ENCODE data around the gene STXBP5. TPM values are rescaled to one million over a fixed set of nuclear protein-coding genes. Genes with fewer than 3 reads are reported as not detected.
A peak's percentile ranks its signal among the peaks of the same experiment; 100 is the strongest.

STXBP5 gene
- total RNA-seq, 2 donors from 2014 or later, result 13.0 to 20.2 TPM

- H3K27ac Mint-ChIP-seq, result no peak overlapping the region
- H3K27me3 Mint-ChIP-seq, result no peaks in the 10 kb centered on the region
- no peak for ATAC-seq (replicated peaks)
- H3K36me3 Mint-ChIP-seq (ENCODE audit: low read depth), result peaks cover 15% of the 10 kb centered on the region
- no peak overlapping the region for H3K4me3 Mint-ChIP-seq
- no peaks in the 10 kb centered on the region for H3K9me3 Mint-ChIP-seq
- peaks cover 9% of the 10 kb centered on the region for H3K4me1 Mint-ChIP-seq
Observed at GRCh38 chr6:147211349-147211748, 7.1 kb downstream of the STXBP5 start.

- no peak for ATAC-seq (replicated peaks)
- H3K4me3 Mint-ChIP-seq, result no peak overlapping the region
- H3K27ac Mint-ChIP-seq, result no peak overlapping the region
- no peaks in the 10 kb centered on the region for H3K9me3 Mint-ChIP-seq
- H3K4me1 Mint-ChIP-seq, result peaks cover 9% of the 10 kb centered on the region
- peaks cover 15% of the 10 kb centered on the region for H3K36me3 Mint-ChIP-seq (ENCODE audit: low read depth)
- H3K27me3 Mint-ChIP-seq, result no peaks in the 10 kb centered on the region
Observed at GRCh38 chr6:147211831-147212230, 7.6 kb downstream of the STXBP5 start.

GRCh38 chr6:147212622-147213021, 8.4 kb downstream of the STXBP5 start:
- H3K9me3 Mint-ChIP-seq, result no peaks in the 10 kb centered on the region
- H3K27ac Mint-ChIP-seq, result no peak overlapping the region
- ATAC-seq (replicated peaks), result no peak

GRCh38 chr6:147213772-147214171, 9.6 kb downstream of the STXBP5 start:
- Mint-ChIP-seq H3K27ac (no peak overlapping the region), H3K27me3 (no peaks in the 10 kb centered on the region), H3K4me3 (no peak overlapping the region), H3K9me3 (no peaks in the 10 kb centered on the region), H3K36me3 (ENCODE audit: low read depth) (peaks cover 10% of the 10 kb centered on the region), H3K4me1 (peaks cover 5% of the 10 kb centered on the region)
- no peak for ATAC-seq (replicated peaks)

More at GRCh38 chr6:147212622-147213021, 8.4 kb downstream of the STXBP5 start:
- H3K4me3 Mint-ChIP-seq, result no peak overlapping the region
- H3K36me3 Mint-ChIP-seq (ENCODE audit: low read depth), result peaks cover 10% of the 10 kb centered on the region
- H3K27me3 Mint-ChIP-seq, result no peaks in the 10 kb centered on the region
- H3K4me1 Mint-ChIP-seq, result peaks cover 3% of the 10 kb centered on the region

- ATAC-seq (replicated peaks), result no peak
- Mint-ChIP-seq H3K4me1 (peaks cover 11% of the 10 kb centered on the region), H3K27ac (no peak overlapping the region), H3K27me3 (no peaks in the 10 kb centered on the region), H3K9me3 (no peaks in the 10 kb centered on the region), H3K36me3 (ENCODE audit: low read depth) (peaks cover 17% of the 10 kb centered on the region), H3K4me3 (no peak overlapping the region)
Observed at GRCh38 chr6:147214248-147215227, 10.3 kb downstream of the STXBP5 start.

GRCh38 chr6:147216915-147217314, 12.7 kb downstream of the STXBP5 start:
- H3K27ac Mint-ChIP-seq, result no peak overlapping the region
- no peak for ATAC-seq (replicated peaks)
- no peak overlapping the region for H3K4me3 Mint-ChIP-seq
- peaks cover 37% of the 10 kb centered on the region for H3K36me3 Mint-ChIP-seq (ENCODE audit: low read depth)
- no peaks in the 10 kb centered on the region for H3K9me3 Mint-ChIP-seq
- peaks cover 21% of the 10 kb centered on the region for H3K4me1 Mint-ChIP-seq
- no peaks in the 10 kb centered on the region for H3K27me3 Mint-ChIP-seq

- peaks cover 45% of the 10 kb centered on the region for H3K36me3 Mint-ChIP-seq (ENCODE audit: low read depth)
- H3K4me3 Mint-ChIP-seq, result no peak overlapping the region
- H3K9me3 Mint-ChIP-seq, result no peaks in the 10 kb centered on the region
- no peaks in the 10 kb centered on the region for H3K27me3 Mint-ChIP-seq
- H3K27ac Mint-ChIP-seq, result no peak overlapping the region
- H3K4me1 Mint-ChIP-seq, result peaks cover 25% of the 10 kb centered on the region
- ATAC-seq (replicated peaks), result no peak
Observed at GRCh38 chr6:147217840-147218404, 13.7 kb downstream of the STXBP5 start.

- ATAC-seq (replicated peaks), result no peak
- H3K27me3 Mint-ChIP-seq, result no peaks in the 10 kb centered on the region
- no peak overlapping the region for H3K4me3 Mint-ChIP-seq
- H3K4me1 Mint-ChIP-seq, result peaks cover 29% of the 10 kb centered on the region
- no peak overlapping the region for H3K27ac Mint-ChIP-seq
- no peaks in the 10 kb centered on the region for H3K9me3 Mint-ChIP-seq
- peaks cover 53% of the 10 kb centered on the region for H3K36me3 Mint-ChIP-seq (ENCODE audit: low read depth)
Observed at GRCh38 chr6:147218797-147219196, 14.6 kb downstream of the STXBP5 start.

- H3K27me3 Mint-ChIP-seq, result no peaks in the 10 kb centered on the region
- no peak for ATAC-seq (replicated peaks)
- no peaks in the 10 kb centered on the region for H3K9me3 Mint-ChIP-seq
- no peak overlapping the region for H3K27ac Mint-ChIP-seq
- peaks cover 58% of the 10 kb centered on the region for H3K36me3 Mint-ChIP-seq (ENCODE audit: low read depth)
- no peak overlapping the region for H3K4me3 Mint-ChIP-seq
- peaks cover 30% of the 10 kb centered on the region for H3K4me1 Mint-ChIP-seq
Observed at GRCh38 chr6:147219463-147219862, 15.2 kb downstream of the STXBP5 start.

GRCh38 chr6:147220345-147220744, 16.1 kb downstream of the STXBP5 start:
- H3K27me3 Mint-ChIP-seq, result no peaks in the 10 kb centered on the region
- H3K4me3 Mint-ChIP-seq, result no peak overlapping the region

GRCh38 chr6:147221739-147222138, 17.5 kb downstream of the STXBP5 start:
- no peaks in the 10 kb centered on the region for H3K9me3 Mint-ChIP-seq
- H3K4me3 Mint-ChIP-seq, result no peak overlapping the region
- no peak overlapping the region for H3K27ac Mint-ChIP-seq
- peaks cover 69% of the 10 kb centered on the region for H3K36me3 Mint-ChIP-seq (ENCODE audit: low read depth)
- no peak for ATAC-seq (replicated peaks)
- peaks cover 30% of the 10 kb centered on the region for H3K4me1 Mint-ChIP-seq
- H3K27me3 Mint-ChIP-seq, result no peaks in the 10 kb centered on the region

More at GRCh38 chr6:147220345-147220744, 16.1 kb downstream of the STXBP5 start:
- no peak for ATAC-seq (replicated peaks)
- Mint-ChIP-seq H3K4me1 (peaks cover 30% of the 10 kb centered on the region), H3K9me3 (no peaks in the 10 kb centered on the region), H3K36me3 (ENCODE audit: low read depth) (peaks cover 63% of the 10 kb centered on the region), H3K27ac (no peak overlapping the region)

GRCh38 chr6:147222160-147222838, 18.1 kb downstream of the STXBP5 start:
- Mint-ChIP-seq H3K27me3 (no peaks in the 10 kb centered on the region), H3K4me3 (no peak overlapping the region), H3K4me1 (peaks cover 30% of the 10 kb centered on the region), H3K9me3 (no peaks in the 10 kb centered on the region), H3K36me3 (ENCODE audit: low read depth) (peaks cover 69% of the 10 kb centered on the region), H3K27ac (no peak overlapping the region)
- no peak for ATAC-seq (replicated peaks)

- ATAC-seq (replicated peaks), result no peak
Observed at GRCh38 chr6:147223736-147224135, 19.5 kb downstream of the STXBP5 start.

GRCh38 chr6:147226163-147226724, 22.0 kb downstream of the STXBP5 start:
- no peak overlapping the region for H3K4me3 Mint-ChIP-seq
- no peaks in the 10 kb centered on the region for H3K9me3 Mint-ChIP-seq
- ATAC-seq (replicated peaks), result no peak
- H3K36me3 Mint-ChIP-seq (ENCODE audit: low read depth), result peaks cover 50% of the 10 kb centered on the region
- H3K4me1 Mint-ChIP-seq, result peaks cover 19% of the 10 kb centered on the region
- no peaks in the 10 kb centered on the region for H3K27me3 Mint-ChIP-seq
- H3K27ac Mint-ChIP-seq, result no peak overlapping the region

More at GRCh38 chr6:147223736-147224135, 19.5 kb downstream of the STXBP5 start:
- Mint-ChIP-seq H3K9me3 (no peaks in the 10 kb centered on the region), H3K4me1 (peaks cover 34% of the 10 kb centered on the region), H3K27ac (peak overlapping the region; percentile 54), H3K4me3 (no peak overlapping the region), H3K27me3 (no peaks in the 10 kb centered on the region), H3K36me3 (ENCODE audit: low read depth) (peaks cover 65% of the 10 kb centered on the region)

All from activated T-helper 17 cell treated with anti-CD3 and anti-CD28 coated beads, Interleukin-2, amount 50 U/mL, for 72 hours (primary cell).